ENCODE measurements around the gene TRAPPC3.

DNA sequence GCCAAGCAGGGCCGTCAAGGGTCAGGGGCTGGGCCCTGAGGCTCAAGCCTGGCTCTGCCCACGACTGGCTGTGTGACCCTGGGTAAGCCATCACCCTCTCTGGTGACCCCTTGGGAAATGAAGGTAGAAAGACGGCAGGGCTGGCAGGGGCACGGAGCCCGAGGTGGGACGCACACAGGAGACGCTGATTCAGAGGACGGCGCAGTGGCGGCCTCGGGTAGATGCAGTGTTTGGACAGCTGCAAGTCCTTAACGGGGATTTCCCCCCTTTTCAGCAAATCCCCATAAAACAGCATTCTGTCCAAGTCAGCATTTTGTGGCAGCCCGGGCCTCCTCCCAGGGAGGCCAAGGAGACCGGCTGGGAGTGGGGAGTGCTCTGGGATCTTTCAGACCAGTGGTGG is 41.0 kb downstream of the TRAPPC3 start:
- TF ChIP-seq POLR2AphosphoS5 (IDR thresholded peaks at IDR 0.05; ENCODE audit: low read depth, low read length) (no peak), REST (IDR thresholded peaks at IDR 0.05; ENCODE audit: insufficient read depth in 1 of 2, low read depth in 2 of 2, low read length in 1 of 2) (no peak), SIN3A (IDR thresholded peaks at IDR 0.05; ENCODE audit: borderline replicate concordance, insufficient read depth, low read depth, low read length) (no peak)
- TF ChIP-seq, protein P1, sequence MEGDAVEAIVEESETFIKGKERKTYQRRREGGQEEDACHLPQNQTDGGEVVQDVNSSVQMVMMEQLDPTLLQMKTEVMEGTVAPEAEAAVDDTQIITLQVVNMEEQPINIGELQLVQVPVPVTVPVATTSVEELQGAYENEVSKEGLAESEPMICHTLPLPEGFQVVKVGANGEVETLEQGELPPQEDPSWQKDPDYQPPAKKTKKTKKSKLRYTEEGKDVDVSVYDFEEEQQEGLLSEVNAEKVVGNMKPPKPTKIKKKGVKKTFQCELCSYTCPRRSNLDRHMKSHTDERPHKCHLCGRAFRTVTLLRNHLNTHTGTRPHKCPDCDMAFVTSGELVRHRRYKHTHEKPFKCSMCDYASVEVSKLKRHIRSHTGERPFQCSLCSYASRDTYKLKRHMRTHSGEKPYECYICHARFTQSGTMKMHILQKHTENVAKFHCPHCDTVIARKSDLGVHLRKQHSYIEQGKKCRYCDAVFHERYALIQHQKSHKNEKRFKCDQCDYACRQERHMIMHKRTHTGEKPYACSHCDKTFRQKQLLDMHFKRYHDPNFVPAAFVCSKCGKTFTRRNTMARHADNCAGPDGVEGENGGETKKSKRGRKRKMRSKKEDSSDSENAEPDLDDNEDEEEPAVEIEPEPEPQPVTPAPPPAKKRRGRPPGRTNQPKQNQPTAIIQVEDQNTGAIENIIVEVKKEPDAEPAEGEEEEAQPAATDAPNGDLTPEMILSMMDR (IDR thresholded peaks at IDR 0.05) = no peak
